Calu3 (cell line): ENCODE data around the gene EYS. TPM values are rescaled to one million over a fixed set of nuclear protein-coding genes. Genes with fewer than 3 reads are reported as not detected.
A peak's percentile ranks its signal among the peaks of the same experiment; 100 is the strongest.

Experiments
- BruUV-seq: library from RNA; stranded (reverse); fragments of 400-500 nt; replicated peaks from 2 replicates; lab custom pipeline; 2021; lab: Mats Ljungman, UMichigan
- CTCF ChIA-PET: fragments of 300-600 bp; sonication (Branson Sonifier 250); formaldehyde crosslinking; loops from one replicate; lab custom pipeline; 2022; ENCODE audit warnings: antibody characterized with exemption; lab: Charles Lee
- DNase-seq: peaks from one replicate; pipeline ENCODE4 v3.0.0; 2022
- H3K27ac Mint-ChIP-seq: one replicate; pipeline ENCODE4 v1.8.0; 2022; ENCODE audit warnings: mixed read lengths; ENCODE audit not compliant: unreplicated experiment
- H3K27me3 Mint-ChIP-seq: one replicate; pipeline ENCODE4 v1.8.0; 2022; ENCODE audit warnings: mixed read lengths; ENCODE audit not compliant: unreplicated experiment
- H3K36me3 Mint-ChIP-seq: one replicate; pipeline ENCODE4 v1.8.0; 2022; ENCODE audit warnings: mild to moderate bottlenecking, moderate library complexity, mixed read lengths; ENCODE audit not compliant: insufficient read depth, unreplicated experiment
- H3K4me1 Mint-ChIP-seq: one replicate; pipeline ENCODE4 v1.8.0; 2022; ENCODE audit warnings: mild to moderate bottlenecking, low read depth, mixed read lengths; ENCODE audit not compliant: unreplicated experiment
- H3K4me3 Mint-ChIP-seq: one replicate; pipeline ENCODE4 v1.8.0; 2022; ENCODE audit warnings: mild to moderate bottlenecking, low read depth, moderate library complexity, mixed read lengths; ENCODE audit not compliant: unreplicated experiment
- H3K9me3 Mint-ChIP-seq: one replicate; pipeline ENCODE4 v1.8.0; 2022; ENCODE audit warnings: low read depth, mixed read lengths; ENCODE audit not compliant: unreplicated experiment
- CTCF ChIP-seq: fragments of 200-600 bp; IDR thresholded peaks from one replicate; pipeline ENCODE4 v1.8.0; 2022; ENCODE audit warnings: antibody characterized with exemption; ENCODE audit not compliant: unreplicated experiment
- intact Hi-C: fragments of 100-400 bp; cut with micrococcal nuclease; formaldehyde crosslinking; loops from one replicate; pipeline ENCODE4 v1.10.0; 2022; ENCODE audit not compliant: unreplicated experiment
- total RNA-seq: library from RNA; stranded (reverse); gene quantifications from 2 replicates; pipeline ENCODE4 v1.2.3, GENCODE V29; 2022

The EYS gene
- total RNA-seq, 1 experiment from 2014 or later: not detected

GRCh38 chr6:63926950-63927927, 1779.8 kb downstream of the EYS start:
- TF ChIP-seq CTCF: no peak
- CTCF ChIA-PET: no interaction called here
- no peaks in the 10 kb centered on the region for H3K9me3 Mint-ChIP-seq

GRCh38 chr6:63926258-63926780, 1780.7 kb downstream of the EYS start:
- TF ChIP-seq CTCF: no peak
- no TSS peak for BruUV-seq
- Mint-ChIP-seq H3K4me3 (no peak overlapping the region), H3K36me3 (no peaks in the 10 kb centered on the region), H3K27ac (no peak overlapping the region), H3K27me3 (peaks cover 18% of the 10 kb centered on the region), H3K9me3 (no peaks in the 10 kb centered on the region), H3K4me1 (no peaks in the 10 kb centered on the region)
- no peak for DNase-seq
- intact Hi-C loops: no loop called here
- CTCF ChIA-PET: no interaction called here

More at GRCh38 chr6:63926950-63927927, 1779.8 kb downstream of the EYS start:
- DNase-seq: no peak
- no peaks in the 10 kb centered on the region for H3K36me3 Mint-ChIP-seq
- H3K4me1 Mint-ChIP-seq: no peaks in the 10 kb centered on the region
- H3K27me3 Mint-ChIP-seq: peaks cover 13% of the 10 kb centered on the region
- H3K27ac Mint-ChIP-seq: no peak overlapping the region
- BruUV-seq: no TSS peak
- no peak overlapping the region for H3K4me3 Mint-ChIP-seq
- intact Hi-C loops: no loop called here

- no peak for DNase-seq
- Mint-ChIP-seq H3K27me3 (peaks cover 36% of the 10 kb centered on the region), H3K4me3 (no peak overlapping the region), H3K27ac (no peak overlapping the region), H3K9me3 (no peaks in the 10 kb centered on the region), H3K36me3 (no peaks in the 10 kb centered on the region), H3K4me1 (no peaks in the 10 kb centered on the region)
- CTCF ChIA-PET: interaction anchor here (1.0 kb wide), 1 partner anchor 407 kb away, joined by 3 read pairs; no protein-coding TSS in a partner anchor
- BruUV-seq: no TSS peak
- intact Hi-C loops: loop anchor here (1.0 to 5.0 kb wide), 2 partner anchors 89 to 408 kb away; no protein-coding TSS in a partner anchor
- TF ChIP-seq CTCF: peak; percentile 42
Observed at GRCh38 chr6:63923139-63923739, 1783.8 kb downstream of the EYS start.

- no peak for TF ChIP-seq CTCF
- no TSS peak for BruUV-seq
- Mint-ChIP-seq H3K4me3 (no peak overlapping the region), H3K36me3 (no peaks in the 10 kb centered on the region), H3K27me3 (peaks cover 62% of the 10 kb centered on the region), H3K27ac (no peak overlapping the region), H3K4me1 (no peaks in the 10 kb centered on the region), H3K9me3 (no peaks in the 10 kb centered on the region)
- CTCF ChIA-PET: no interaction called here
- intact Hi-C loops: loop anchor here (5.0 kb wide), 1 partner anchor 93 kb away; no protein-coding TSS in a partner anchor
- DNase-seq: no peak
Observed at GRCh38 chr6:63919556-63920110, 1787.4 kb downstream of the EYS start.
